Adrenal gland (tissue), 5 donors: Measurements from ENCODE around the gene FOXJ3.

ENCODE experiments used
- CTCF ChIP-seq, 6 experiments: fragments of 450-650 bp in 4 of 6; fragments of 200-600 bp in 2 of 6; sonication (generic) in 1 of 6; IDR thresholded peaks; 1 replicate in 5 of 6; 2 replicates in 1 of 6; pipeline versions ENCODE4 v1.5.1 to v1.8.0; 2016 to 2021; ENCODE audit warnings: antibody characterized with exemption in 6 of 6, mild to moderate bottlenecking in 2 of 6, moderate library complexity in 1 of 6
- POLR2A ChIP-seq, 2 donors: fragments of 450-650 bp; IDR thresholded peaks; one replicate each; pipeline ENCODE4 v1.6.1; 2017; ENCODE audit warnings: antibody characterized with exemption in 2 of 2, mild to moderate bottlenecking in 2 of 2, moderate library complexity in 1 of 2
- donor health status: DM: no; HTN: no; CAD: no.

- TF ChIP-seq CTCF (IDR thresholded peaks at IDR 0.05) (no peak), POLR2A (IDR thresholded peaks at IDR 0.05) (no peak)
Observed at GRCh38 chr1:42175314-42176054, 159.6 kb downstream of the FOXJ3 start.
